Measurements from ENCODE around the gene EIF6. TPM values are rescaled to one million over a fixed set of nuclear protein-coding genes. Genes with fewer than 3 reads are reported as not detected.

The EIF6 gene
- total and polyA plus RNA-seq, 2 experiments from 2014 or later: 149 to 215 TPM

GRCh38 chr20:35294293-35294685 is 9.7 kb upstream of the EIF6 start:
- Histone ChIP-seq H3K4me1 (ENCODE audit: insufficient read depth) (no peaks in the 10 kb centered on the region), H3K36me3 (ENCODE audit: insufficient read depth) (no peaks in the 10 kb centered on the region), H3K27ac (ENCODE audit: low read depth) (no peak overlapping the region), H3K4me3 (no peak overlapping the region), H3K9me2 (ENCODE audit: insufficient read depth) (no peaks in the 10 kb centered on the region), H4K20me1 (replicated peaks; ENCODE audit: insufficient read depth) (no peaks in the 10 kb centered on the region), H3K4me2 (no peak overlapping the region), H3K27me3 (ENCODE audit: insufficient read depth) (no peaks in the 10 kb centered on the region), H2AFZ (no peak overlapping the region), H3F3A (replicated peaks; ENCODE audit: low read depth) (no peaks in the 10 kb centered on the region), H3K79me2 (replicated peaks; ENCODE audit: insufficient read depth) (no peaks in the 10 kb centered on the region)
- no peak overlapping the region for H3K27ac Mint-ChIP-seq
- TF ChIP-seq ZNF331 (CRISPR knock-in tag; IDR thresholded peaks at IDR 0.05; ENCODE audit: low read depth): no peak
- no peak for TF ChIP-seq NANOG (IDR thresholded peaks at IDR 0.05; ENCODE audit: borderline replicate concordance)
- TF ChIP-seq POLR2AphosphoS5 (IDR thresholded peaks at IDR 0.05; ENCODE audit: low read depth): no peak
- no peak for TF ChIP-seq ZNF462 (CRISPR knock-in tag; IDR thresholded peaks at IDR 0.05)
- TF ChIP-seq JUNB (IDR thresholded peaks at IDR 0.05; ENCODE audit: unreplicated experiment): no peak
- no peak for TF ChIP-seq EZH2phosphoT487 (IDR thresholded peaks at IDR 0.05; ENCODE audit: unreplicated experiment)
- no peak for TF ChIP-seq CTCF (conservative IDR thresholded peaks at IDR 0.05; ENCODE audit: low read depth in 2 of 2)
- no peak for TF ChIP-seq ZNF114 (CRISPR knock-in tag; IDR thresholded peaks at IDR 0.05)
- TF ChIP-seq CREB1 (CRISPR knock-in tag; IDR thresholded peaks at IDR 0.05; ENCODE audit: low read depth): no peak
- no peak for TF ChIP-seq ETS1 (IDR thresholded peaks at IDR 0.05)
- TF ChIP-seq REST (IDR thresholded peaks at IDR 0.05; ENCODE audit: unreplicated experiment): no peak
- no peak for TF ChIP-seq STAT1 (IDR thresholded peaks at IDR 0.05; ENCODE audit: unreplicated experiment)
- H3K4me1 Mint-ChIP-seq: peaks cover 2% of the 10 kb centered on the region
- no peaks in the 10 kb centered on the region for H3K9me3 Mint-ChIP-seq
- H3K4me3 Mint-ChIP-seq: no peak overlapping the region; the same call in 2 of the 3 replicates
- no peaks in the 10 kb centered on the region for H3K36me3 Mint-ChIP-seq (ENCODE audit: low read depth)
- ATAC-seq: no peak
- no peak for DNase-seq (ENCODE audit: low spot score)
- H3K27me3 Mint-ChIP-seq (ENCODE audit: insufficient read depth, low read depth, poor library complexity): peaks cover 16% of the 10 kb centered on the region
